ENCODE data around the gene ATXN7L3.

GRCh38 chr17:44235583-44235936 is 35.9 kb upstream of the ATXN7L3 start:
- TF ChIP-seq CTCF (IDR thresholded peaks at IDR 0.05 in 4 of 5, conservative IDR thresholded peaks at IDR 0.05 in 1 of 5): no peak
- no peak for TF ChIP-seq POLR2A (IDR thresholded peaks at IDR 0.05)
